Erythroblast (primary cell): Measurements from ENCODE around the gene RPS6KA2.

Source experiments
- DNase-seq, 2 experiments: peaks; one replicate each; lab custom pipeline; 2025; lab: John Stamatoyannopoulos, UW
- GATA1 ChIP-seq: IDR thresholded peaks from 2 replicates; pipeline ENCODE4 v1.6.1; 2011; ENCODE audit warnings: low read depth, mild to moderate bottlenecking, control low read depth, low read length, moderate library complexity
- POLR2A ChIP-seq: IDR thresholded peaks from 2 replicates; pipeline ENCODE4 v1.6.1; 2011; ENCODE audit warnings: mild to moderate bottlenecking, low read length

RPS6KA2 gene

GRCh38 chr6:166456395-166457156 lies 170.5 kb downstream of the RPS6KA2 start:
- no peak for TF ChIP-seq GATA1
- TF ChIP-seq POLR2A, result no peak
- DNase-seq, result no peak

- no peak for DNase-seq
- TF ChIP-seq POLR2A, result no peak
- no peak for TF ChIP-seq GATA1
These were observed 172.1 kb downstream of the RPS6KA2 start for GRCh38 chr6:166454692-166455515.

GRCh38 chr6:166453651-166454050 lies 173.4 kb downstream of the RPS6KA2 start:
- no peak for DNase-seq
- TF ChIP-seq GATA1 (no peak), POLR2A (no peak)

DNA sequence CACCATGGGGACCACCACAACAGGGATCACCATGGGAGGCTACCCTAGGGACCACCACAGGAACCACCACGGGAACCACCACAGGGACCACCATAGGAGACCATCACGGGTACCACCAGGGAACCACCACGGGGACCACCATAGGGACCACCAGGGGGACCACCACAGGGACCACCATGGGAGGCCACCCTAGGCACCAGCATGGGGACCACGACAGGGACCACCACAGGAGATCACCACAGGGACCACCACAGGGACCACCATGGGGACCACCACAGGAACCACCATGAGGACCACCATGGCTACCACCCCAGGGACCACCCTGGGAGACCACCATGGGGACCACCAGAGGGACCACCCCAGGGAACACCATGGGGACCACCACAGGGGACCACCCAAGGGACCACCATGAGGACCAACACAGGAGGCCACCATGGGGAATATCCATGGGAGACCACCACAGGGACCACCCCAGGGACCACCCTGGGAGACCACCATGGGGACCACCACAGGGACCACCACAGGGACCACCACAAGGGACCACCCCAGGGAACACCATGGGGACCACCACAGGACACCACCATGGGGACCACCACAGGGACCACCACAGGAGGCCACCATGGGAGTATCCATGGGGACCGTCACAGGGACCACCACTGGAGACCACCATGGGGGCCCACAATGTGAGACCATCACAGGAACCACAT lies 176.7 kb downstream of the RPS6KA2 start:
- no peak for DNase-seq
- TF ChIP-seq GATA1, result no peak
- TF ChIP-seq POLR2A, result no peak

DNA sequence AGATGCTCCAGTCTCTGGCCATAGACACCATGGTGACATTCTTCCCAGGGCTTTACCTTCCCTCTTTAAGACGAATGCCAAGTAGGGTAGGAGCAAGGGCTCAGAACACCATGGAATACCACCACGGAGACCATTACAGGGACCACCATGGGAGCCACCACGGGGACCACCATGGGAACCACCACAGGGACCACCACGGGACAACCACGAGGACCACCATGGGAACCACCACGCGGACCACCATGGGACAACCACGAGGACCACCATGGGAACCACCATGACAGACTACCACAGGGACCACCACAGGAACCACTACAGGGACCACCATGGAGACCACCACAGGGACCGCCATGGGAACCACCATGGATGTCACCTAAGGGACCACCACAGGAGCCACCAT lies 177.4 kb downstream of the RPS6KA2 start:
- DNase-seq, result no peak

GRCh38 chr6:166449036-166449435 lies 178.0 kb downstream of the RPS6KA2 start:
- no peak for DNase-seq
- TF ChIP-seq POLR2A (no peak), GATA1 (no peak)

More for the DNA sequence above, 177.4 kb downstream of the RPS6KA2 start:
- no peak for TF ChIP-seq POLR2A
- TF ChIP-seq GATA1, result no peak

- no peak for DNase-seq
- TF ChIP-seq POLR2A, result no peak
- TF ChIP-seq GATA1, result no peak
These were observed 178.6 kb downstream of the RPS6KA2 start for GRCh38 chr6:166448432-166448831.

DNA sequence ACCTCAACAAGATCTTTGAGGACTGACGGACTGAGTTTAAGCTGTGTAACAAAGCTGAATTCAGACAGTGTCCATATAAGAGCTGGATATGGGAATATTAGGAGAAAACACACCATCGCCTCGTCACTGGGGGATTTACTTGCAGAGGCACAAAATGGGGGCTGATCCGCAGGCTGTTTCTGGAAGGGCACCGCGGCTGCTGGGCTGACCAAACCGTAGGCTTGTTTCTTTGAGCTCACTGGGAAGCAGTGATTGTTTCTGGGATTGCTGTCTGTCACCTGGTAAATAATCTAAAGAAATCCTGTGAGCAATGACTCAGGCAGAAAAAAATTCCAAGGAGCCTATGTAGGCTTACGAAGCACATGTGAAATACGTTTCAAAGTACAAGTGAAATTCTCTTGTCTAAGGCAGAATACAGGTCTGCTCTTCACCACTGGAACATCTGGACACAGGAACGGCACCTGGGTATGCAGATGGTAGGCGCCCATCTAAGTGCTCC lies 180.4 kb downstream of the RPS6KA2 start:
- TF ChIP-seq GATA1 (no peak), POLR2A (no peak)
- DNase-seq, result no peak

DNA sequence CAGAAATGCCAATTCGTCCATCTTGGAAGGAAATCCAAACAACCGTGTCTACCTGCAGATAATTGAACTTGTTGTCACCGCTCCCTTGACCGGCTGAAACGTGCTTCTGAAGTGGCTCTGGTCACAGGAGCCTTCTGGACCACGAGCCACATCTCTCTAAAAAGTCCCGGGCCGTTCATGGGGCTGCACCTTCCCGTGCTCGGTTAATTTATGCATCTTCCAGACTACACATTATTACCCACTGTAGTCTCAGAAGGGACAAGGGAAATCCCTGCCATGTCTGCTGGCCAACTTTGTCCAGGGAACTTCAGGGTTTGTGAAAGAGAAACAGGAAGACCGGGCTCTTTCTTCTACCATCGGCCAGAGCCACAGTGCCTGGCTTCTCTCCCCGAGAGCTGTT lies 180.9 kb downstream of the RPS6KA2 start:
- no peak for DNase-seq
- TF ChIP-seq GATA1 (no peak), POLR2A (no peak)

DNA sequence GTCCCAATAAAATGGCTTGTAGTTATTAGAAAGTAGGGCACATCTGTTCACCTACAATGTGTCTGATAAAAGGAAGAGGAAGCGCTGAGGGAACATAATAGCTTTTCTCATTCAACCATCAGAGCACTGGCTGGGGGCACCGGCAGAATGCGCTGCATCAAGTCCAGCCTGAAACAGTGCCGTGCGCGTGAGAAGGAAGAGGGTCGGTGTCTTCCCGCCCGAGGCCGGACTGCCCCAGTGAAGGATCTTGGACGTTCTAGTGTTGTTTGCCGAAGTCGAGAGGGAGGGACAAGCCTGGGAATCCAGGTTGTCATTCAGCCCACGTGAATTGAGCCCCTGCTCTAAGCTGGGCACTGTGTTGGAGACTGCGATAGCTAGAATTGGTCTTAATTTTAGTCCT lies 182.6 kb downstream of the RPS6KA2 start:
- DNase-seq, result no peak
- TF ChIP-seq POLR2A (no peak), GATA1 (no peak)

DNA sequence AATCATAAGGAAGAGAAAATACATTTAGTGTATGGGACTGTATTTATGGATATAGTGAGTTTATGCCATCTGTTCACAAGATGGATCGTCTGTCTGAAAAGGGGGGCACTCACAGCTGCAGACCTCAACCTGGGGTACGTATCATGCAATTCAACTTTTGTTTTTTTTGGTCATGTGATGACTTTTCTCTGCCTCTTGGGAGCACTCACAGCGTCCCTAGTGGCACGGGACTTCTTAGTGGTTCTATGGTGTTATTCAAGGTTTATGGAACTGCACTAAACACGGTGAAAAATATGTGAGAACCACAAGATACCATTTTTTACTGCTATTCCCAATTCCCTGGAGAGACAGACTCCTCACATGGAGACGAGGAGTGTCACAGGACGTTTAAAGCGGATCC lies 183.9 kb downstream of the RPS6KA2 start:
- no peak for TF ChIP-seq POLR2A
- no peak for TF ChIP-seq GATA1
- DNase-seq, result no peak

- no peak for DNase-seq
- TF ChIP-seq GATA1 (no peak), POLR2A (no peak)
These were observed 184.8 kb downstream of the RPS6KA2 start for GRCh38 chr6:166442131-166442685.

- TF ChIP-seq POLR2A (no peak), GATA1 (no peak)
- DNase-seq, result no peak
These were observed 185.5 kb downstream of the RPS6KA2 start for GRCh38 chr6:166441325-166442078.
